ENCODE results near the gene TTLL10. TPM values are rescaled to one million over a fixed set of nuclear protein-coding genes. Genes with fewer than 3 reads are reported as not detected.

Gene TTLL10
- polyA plus RNA-seq, 1 experiment = not detected

DNA sequence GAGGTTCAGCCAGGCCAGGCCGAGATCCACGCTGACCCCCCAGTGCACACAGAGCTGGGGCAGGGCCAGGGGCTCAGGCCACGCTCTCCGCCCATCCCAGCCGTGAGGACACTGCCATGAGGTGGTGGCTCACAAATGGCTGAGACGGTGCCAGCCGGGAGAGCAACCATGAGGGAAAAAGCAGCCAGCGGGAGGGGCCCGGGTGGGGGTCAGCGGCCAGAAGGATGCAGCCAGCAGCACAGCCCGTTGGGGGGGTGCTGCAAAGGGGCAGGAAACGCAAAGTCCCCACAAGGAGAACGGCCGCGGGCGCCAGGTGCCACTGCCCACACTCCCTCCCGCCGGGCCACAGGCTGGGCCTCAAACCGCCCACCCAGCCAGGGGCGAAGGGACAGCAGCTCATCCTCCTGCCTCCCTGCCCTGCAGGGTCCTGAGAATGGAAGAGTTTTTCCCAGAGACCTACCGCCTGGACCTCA lies 8.3 kb downstream of the TTLL10 start:
- no peak overlapping the region for H3K27ac ChIP-seq (ENCODE audit: low read depth, low read length)
- CTCF ChIA-PET = no interaction called here
- TF ChIP-seq, protein P1, sequence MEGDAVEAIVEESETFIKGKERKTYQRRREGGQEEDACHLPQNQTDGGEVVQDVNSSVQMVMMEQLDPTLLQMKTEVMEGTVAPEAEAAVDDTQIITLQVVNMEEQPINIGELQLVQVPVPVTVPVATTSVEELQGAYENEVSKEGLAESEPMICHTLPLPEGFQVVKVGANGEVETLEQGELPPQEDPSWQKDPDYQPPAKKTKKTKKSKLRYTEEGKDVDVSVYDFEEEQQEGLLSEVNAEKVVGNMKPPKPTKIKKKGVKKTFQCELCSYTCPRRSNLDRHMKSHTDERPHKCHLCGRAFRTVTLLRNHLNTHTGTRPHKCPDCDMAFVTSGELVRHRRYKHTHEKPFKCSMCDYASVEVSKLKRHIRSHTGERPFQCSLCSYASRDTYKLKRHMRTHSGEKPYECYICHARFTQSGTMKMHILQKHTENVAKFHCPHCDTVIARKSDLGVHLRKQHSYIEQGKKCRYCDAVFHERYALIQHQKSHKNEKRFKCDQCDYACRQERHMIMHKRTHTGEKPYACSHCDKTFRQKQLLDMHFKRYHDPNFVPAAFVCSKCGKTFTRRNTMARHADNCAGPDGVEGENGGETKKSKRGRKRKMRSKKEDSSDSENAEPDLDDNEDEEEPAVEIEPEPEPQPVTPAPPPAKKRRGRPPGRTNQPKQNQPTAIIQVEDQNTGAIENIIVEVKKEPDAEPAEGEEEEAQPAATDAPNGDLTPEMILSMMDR (IDR thresholded peaks at IDR 0.05; ENCODE audit: low read depth, low read length) = no peak
- peaks cover 12% of the 10 kb centered on the region for H3K27me3 ChIP-seq (ENCODE audit: control insufficient read depth, insufficient read depth, low read length)
- POLR2A ChIA-PET = no interaction called here
- no peak overlapping the region for H3K4me3 ChIP-seq (ENCODE audit: low read depth, low read length)
- no peak for DNase-seq (ENCODE audit: low read depth, low spot score)
- peaks cover 8% of the 10 kb centered on the region; the same call in 1 of the 2 replicates for H3K9me3 ChIP-seq (ENCODE audit: control insufficient read depth, insufficient read depth, low read length)

DNA sequence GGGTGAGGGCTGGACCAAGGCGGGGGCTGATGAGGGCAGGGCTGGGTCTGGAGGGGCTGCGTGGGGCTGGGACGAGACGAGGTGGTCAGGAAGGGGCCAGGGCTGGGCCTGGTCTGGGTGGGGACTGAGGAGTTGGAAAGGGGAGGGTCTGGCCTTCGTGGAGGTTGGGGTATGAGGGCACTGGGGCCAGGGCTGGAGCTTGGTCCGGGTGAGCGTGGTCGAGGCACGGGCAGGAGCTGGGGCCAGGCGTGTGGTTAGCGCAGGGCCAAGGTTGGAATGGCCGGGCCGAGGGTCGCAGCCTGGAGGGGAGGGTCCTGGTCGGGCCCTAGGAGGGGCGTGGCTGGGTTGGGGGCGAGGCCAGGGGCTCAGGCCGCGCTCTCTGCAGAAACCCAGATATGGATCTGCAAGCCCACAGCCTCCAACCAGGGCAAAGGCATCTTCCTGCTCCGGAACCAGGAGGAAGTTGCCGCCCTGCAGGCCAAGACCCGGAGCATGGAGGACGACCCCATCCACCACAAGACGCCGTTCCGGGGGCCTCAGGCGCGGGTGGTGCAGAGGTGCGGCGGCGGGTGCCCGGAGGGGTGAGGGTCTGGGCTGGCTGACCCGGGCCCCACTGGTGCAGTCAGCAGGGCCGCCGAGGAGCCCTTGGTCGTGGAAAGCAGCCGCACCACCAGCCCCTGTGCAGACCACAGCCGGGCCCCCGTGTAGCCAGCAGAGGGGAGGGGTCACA lies 9.0 kb downstream of the TTLL10 start:
- Histone ChIP-seq H3K27me3 (ENCODE audit: control insufficient read depth, insufficient read depth, low read length) (peaks cover 6% of the 10 kb centered on the region), H3K4me3 (ENCODE audit: low read depth, low read length) (no peak overlapping the region), H3K27ac (ENCODE audit: low read depth, low read length) (no peak overlapping the region), H3K9me3 (ENCODE audit: control insufficient read depth, insufficient read depth, low read length) (peaks cover 8% of the 10 kb centered on the region; the same call in 1 of the 2 replicates)
- DNase-seq (ENCODE audit: low read depth, low spot score) = no peak
- POLR2A ChIA-PET = no interaction called here
- TF ChIP-seq, protein P1 (IDR thresholded peaks at IDR 0.05; ENCODE audit: low read depth, low read length) = no peak
- CTCF ChIA-PET = no interaction called here

DNA sequence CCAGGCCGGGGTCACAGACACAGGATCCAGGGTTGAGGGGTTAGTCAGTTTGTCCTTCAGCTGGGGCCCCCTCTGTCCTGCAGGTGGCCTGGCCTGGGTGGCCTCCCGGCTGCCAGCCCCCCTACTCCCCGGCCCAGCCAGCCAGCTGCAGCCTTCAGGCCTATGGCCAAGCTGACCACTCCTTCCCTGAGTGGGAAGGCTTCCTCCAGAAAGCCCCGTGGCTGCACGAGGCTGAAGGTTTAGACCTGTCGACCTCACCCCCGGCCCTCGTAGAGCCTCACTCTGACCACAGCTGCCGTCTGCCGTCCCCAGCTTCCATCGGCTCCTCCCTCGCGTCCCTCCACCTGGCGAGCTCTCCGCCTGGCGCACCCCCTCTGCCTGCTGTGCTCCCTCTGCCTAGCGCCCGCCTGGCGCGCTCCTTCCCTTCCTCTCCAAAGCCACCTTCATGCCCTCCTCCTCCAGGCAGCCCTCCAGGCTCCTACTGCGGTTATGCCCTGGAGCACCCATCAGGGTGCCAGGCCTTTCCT lies 9.6 kb downstream of the TTLL10 start:
- H3K9me3 ChIP-seq (ENCODE audit: control insufficient read depth, insufficient read depth, low read length) = peaks cover 8% of the 10 kb centered on the region; the same call in 1 of the 2 replicates
- TF ChIP-seq, protein P1 (IDR thresholded peaks at IDR 0.05; ENCODE audit: low read depth, low read length) = no peak
- no peak overlapping the region for H3K27ac ChIP-seq (ENCODE audit: low read depth, low read length)
- no peak for DNase-seq (ENCODE audit: low read depth, low spot score)
- CTCF ChIA-PET = no interaction called here
- POLR2A ChIA-PET = no interaction called here
- no peak overlapping the region for H3K4me3 ChIP-seq (ENCODE audit: low read depth, low read length)
- peaks cover 2% of the 10 kb centered on the region for H3K27me3 ChIP-seq (ENCODE audit: control insufficient read depth, insufficient read depth, low read length)

DNA sequence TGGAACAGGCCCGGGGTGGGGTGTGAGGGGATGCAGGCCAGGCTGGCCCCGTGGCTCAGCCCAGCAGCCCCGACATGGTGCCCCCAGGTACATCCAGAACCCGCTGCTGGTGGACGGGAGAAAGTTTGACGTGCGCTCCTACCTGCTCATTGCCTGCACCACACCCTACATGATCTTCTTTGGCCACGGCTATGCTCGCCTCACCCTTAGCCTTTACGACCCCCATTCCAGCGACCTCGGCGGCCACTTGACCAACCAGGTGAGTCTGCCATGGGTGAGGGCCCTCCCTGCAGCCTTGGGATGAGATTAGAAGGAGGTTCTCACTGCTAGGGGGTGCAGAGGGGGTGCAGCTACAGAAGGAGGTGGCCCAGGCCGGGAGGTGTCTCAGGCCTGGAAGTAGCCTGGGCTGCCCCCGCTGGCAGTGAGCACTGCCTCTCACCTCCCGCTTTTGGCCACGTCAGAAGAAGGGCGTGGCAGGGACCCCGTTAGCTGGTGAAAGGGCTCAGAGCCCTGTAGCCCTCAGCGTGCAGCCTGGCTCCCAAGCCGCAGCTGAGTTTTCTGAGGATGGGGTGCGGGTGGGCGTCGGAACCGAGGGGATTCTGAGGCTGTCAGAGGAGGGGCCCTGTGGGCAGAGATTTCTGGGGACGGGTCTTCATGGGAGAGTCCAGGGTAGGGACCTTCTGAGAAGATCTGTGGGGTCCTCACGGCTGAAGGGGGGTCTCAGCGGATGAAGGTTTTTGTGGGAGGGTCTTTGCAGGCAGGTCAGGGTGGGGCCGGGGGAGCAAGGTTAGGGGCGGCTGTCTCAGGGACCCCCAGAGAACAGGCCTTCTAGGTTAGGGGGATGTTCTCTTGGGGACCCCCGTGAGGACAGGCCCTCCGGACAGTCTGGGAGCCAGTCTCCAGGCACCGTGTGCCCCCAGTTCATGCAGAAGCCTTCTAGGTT lies 10.4 kb downstream of the TTLL10 start:
- TF ChIP-seq, protein P1 (IDR thresholded peaks at IDR 0.05; ENCODE audit: low read depth, low read length) = no peak
- POLR2A ChIA-PET = no interaction called here
- DNase-seq (ENCODE audit: low read depth, low spot score) = no peak
- Histone ChIP-seq H3K27me3 (ENCODE audit: control insufficient read depth, insufficient read depth, low read length) (peaks cover 2% of the 10 kb centered on the region), H3K4me3 (ENCODE audit: low read depth, low read length) (no peak overlapping the region), H3K9me3 (ENCODE audit: control insufficient read depth, insufficient read depth, low read length) (peaks cover 8% of the 10 kb centered on the region; the same call in 1 of the 2 replicates), H3K27ac (ENCODE audit: low read depth, low read length) (no peak overlapping the region)
- CTCF ChIA-PET = no interaction called here
